Liver (tissue), 9 donors: ENCODE measurements around the gene SIT1. TPM values are rescaled to one million over a fixed set of nuclear protein-coding genes. Genes with fewer than 3 reads are reported as not detected.

Source experiments
- DNase-seq: peaks from one replicate; pipeline ENCODE4 v3.0.0-alpha.2; 2017; ENCODE audit warnings: low spot score
- H3K27ac ChIP-seq, 2 donors: one replicate each; pipeline ENCODE4 v1.7.0; 2013; ENCODE audit warnings: inconsistent platforms in 2 of 2, low read length in 2 of 2, control low read depth in 1 of 2, low read depth in 1 of 2, mild to moderate bottlenecking in 1 of 2
- H3K27me3 ChIP-seq, 4 donors: one replicate each; pipeline versions ENCODE4 v1.6.1 to v1.7.0; 2013; ENCODE audit warnings: low read length in 3 of 4, inconsistent platforms in 1 of 4, mild to moderate bottlenecking in 1 of 4, moderate library complexity in 1 of 4; ENCODE audit not compliant: control insufficient read depth in 4 of 4, insufficient read depth in 4 of 4
- H3K36me3 ChIP-seq, 4 donors: one replicate each; pipeline versions ENCODE4 v1.6.1 to v1.7.0; 2013; ENCODE audit warnings: low read length in 3 of 4, mild to moderate bottlenecking in 3 of 4, low read depth in 1 of 4, moderate library complexity in 1 of 4; ENCODE audit not compliant: control insufficient read depth in 4 of 4, insufficient read depth in 3 of 4
- H3K4me1 ChIP-seq, 4 donors: one replicate each; pipeline versions ENCODE4 v1.6.1 to v1.7.0; 2013; ENCODE audit warnings: low read length in 3 of 4, mild to moderate bottlenecking in 3 of 4, moderate library complexity in 1 of 4; ENCODE audit not compliant: control insufficient read depth in 4 of 4, insufficient read depth in 4 of 4
- H3K4me3 ChIP-seq, 3 donors: one replicate each; pipeline versions ENCODE4 v1.6.1 to v1.7.0; 2013; ENCODE audit warnings: low read length in 3 of 3, control low read depth in 1 of 3, low read depth in 1 of 3, mild to moderate bottlenecking in 1 of 3
- H3K9ac ChIP-seq, 2 donors: one replicate each; pipeline ENCODE4 v1.7.0; 2013; ENCODE audit warnings: low read length in 2 of 2, mild to moderate bottlenecking in 2 of 2, moderate library complexity in 2 of 2, control low read depth in 1 of 2, low read depth in 1 of 2
- H3K9me3 ChIP-seq, 4 donors: one replicate each; pipeline versions ENCODE4 v1.6.1 to v1.7.0; 2013; ENCODE audit warnings: low read length in 3 of 4; ENCODE audit not compliant: control insufficient read depth in 4 of 4
- ATF3 ChIP-seq: IDR thresholded peaks from 2 replicates; pipeline ENCODE4 v1.6.1; 2016; ENCODE audit warnings: antibody characterized with exemption
- EGR1 ChIP-seq, 2 donors: IDR thresholded peaks; 2 replicates each; pipeline ENCODE4 v1.6.1; 2016 to 2018; ENCODE audit warnings: antibody characterized with exemption in 2 of 2, low read depth in 2 of 2
- FOXA2 ChIP-seq: IDR thresholded peaks from 2 replicates; pipeline ENCODE4 v1.6.1; 2016; ENCODE audit warnings: antibody characterized with exemption
- GABPA ChIP-seq, 2 donors: IDR thresholded peaks in 1 of 2; conservative IDR thresholded peaks in 1 of 2; 2 replicates each; pipeline ENCODE4 v1.6.1; 2016; ENCODE audit warnings: antibody characterized with exemption in 2 of 2, mild to moderate bottlenecking in 1 of 2, moderate library complexity in 1 of 2
- HNF4A ChIP-seq, 2 donors: conservative IDR thresholded peaks; 2 replicates each; pipeline ENCODE4 v1.6.1; 2016; ENCODE audit warnings: antibody characterized with exemption in 2 of 2, mild to moderate bottlenecking in 2 of 2
- JUND ChIP-seq, 2 donors: IDR thresholded peaks; 2 replicates each; pipeline ENCODE4 v1.6.1; 2016; ENCODE audit warnings: antibody characterized with exemption in 2 of 2
- MAX ChIP-seq: IDR thresholded peaks from 2 replicates; pipeline ENCODE4 v1.6.1; 2016; ENCODE audit warnings: antibody characterized with exemption
- NR2F2 ChIP-seq: IDR thresholded peaks from 2 replicates; pipeline ENCODE4 v1.6.1; 2016; ENCODE audit warnings: antibody characterized with exemption
- REST ChIP-seq: IDR thresholded peaks from 2 replicates; pipeline ENCODE4 v1.6.1; 2016; ENCODE audit warnings: antibody characterized with exemption, mild to moderate bottlenecking
- SP1 ChIP-seq: IDR thresholded peaks from 2 replicates; pipeline ENCODE4 v1.6.1; 2018; ENCODE audit warnings: antibody characterized with exemption, mild to moderate bottlenecking
- TAF1 ChIP-seq: conservative IDR thresholded peaks from 2 replicates; pipeline ENCODE4 v1.6.1; 2016; ENCODE audit warnings: antibody characterized with exemption, mild to moderate bottlenecking
- ZBTB33 ChIP-seq: IDR thresholded peaks from 2 replicates; pipeline ENCODE4 v1.6.1; 2016; ENCODE audit warnings: antibody characterized with exemption
- WGBS: extraction: QIAGEN DNeasy Blood & Tissue Kit; methylation state at CpG from one replicate; pipeline ENCODE4 v1.1.7; 2013; 5-methylcytosine and 5-hydroxymethylcytosine counted together
- polyA plus RNA-seq, 2 donors: library from polyadenylated mRNA; stranded (reverse) in 1 of 2; unstranded in 1 of 2; fragments of 200-250 nt in 1 of 2; fragments of >200 nt in 1 of 2; fragmentation: Nextera tagmentation in 1 of 2; extraction: Ambion mirVana in 1 of 2; gene quantifications; one replicate each; pipeline versions ENCODE4 v1.2.1 to v1.2.3, GENCODE V29; 2013 to 2015
- total RNA-seq, 2 donors: library from RNA; depleted of rRNA; stranded (reverse); fragments of >200 nt; gene quantifications; one replicate each; pipeline ENCODE4 v1.2.3, GENCODE V29; 2014
- donor health status: healthy.
- donor health status: healthy.
- donor health status: healthy.
- donor health status: healthy.
- donor health status: healthy.

The SIT1 gene
- total and polyA plus RNA-seq, 4 donors: 0.17 to 1.1 (median 0.34) TPM

- Histone ChIP-seq H3K9ac (no peak overlapping the region), H3K4me1 (peaks cover 0 to 4% (median 3%) of the 10 kb centered on the region in 4 donors), H3K36me3 (peaks cover 24 to 49% (median 40%) of the 10 kb centered on the region in 4 donors), H3K27ac (no peak overlapping the region), H3K4me3 (no peak overlapping the region), H3K9me3 (no peaks in the 10 kb centered on the region), H3K27me3 (no peaks in the 10 kb centered on the region)
- WGBS: 92% methylated on average over 3 of the region's 3 CpGs
- DNase-seq: no peak
- TF ChIP-seq JUND (IDR thresholded peaks at IDR 0.05): no peak
- no peak for TF ChIP-seq ATF3
- TF ChIP-seq REST: no peak
- TF ChIP-seq EGR1 (IDR thresholded peaks at IDR 0.05; ENCODE audit: low read depth in 2 of 2): no peak
- TF ChIP-seq NR2F2: no peak
- no peak for TF ChIP-seq HNF4A (conservative IDR thresholded peaks at IDR 0.05)
- no peak for TF ChIP-seq TAF1
- no peak for TF ChIP-seq GABPA (IDR thresholded peaks at IDR 0.05 in 1 of 2, conservative IDR thresholded peaks at IDR 0.05 in 1 of 2)
- no peak for TF ChIP-seq MAX
- no peak for TF ChIP-seq FOXA2
- TF ChIP-seq ZBTB33: no peak
These were observed 45.2 kb upstream of the SIT1 start for GRCh38 chr9:35695943-35696401.

GRCh38 chr9:35691757-35692301, 41.1 kb upstream of the SIT1 start:
- TF ChIP-seq SP1 (no peak), ATF3 (no peak)
- no peaks in the 10 kb centered on the region for H3K27me3 ChIP-seq
- no peaks in the 10 kb centered on the region for H3K9me3 ChIP-seq
- no peak overlapping the region for H3K4me3 ChIP-seq
- no peak overlapping the region for H3K27ac ChIP-seq
- H3K36me3 ChIP-seq: peaks cover 0 to 9% (median 5%) of the 10 kb centered on the region in 4 donors
- DNase-seq: no peak
- WGBS: 89% methylated on average over 13 of the region's 13 CpGs
- H3K4me1 ChIP-seq: peaks cover 0 to 10% (median 5%) of the 10 kb centered on the region in 4 donors
- H3K9ac ChIP-seq: no peak overlapping the region
